SJSA1 (cell line): ENCODE data around the gene GAREM2. TPM values are rescaled to one million over a fixed set of nuclear protein-coding genes. Genes with fewer than 3 reads are reported as not detected.

Experiments
- DNase-seq, 2 experiments: peaks; one replicate each; pipeline ENCODE4 v3.0.0-alpha.2; 2015 to 2020; ENCODE audit warnings: low spot score in 2 of 2, low read depth in 1 of 2
- H3K27ac ChIP-seq: fragments of 250-450 bp; sonication (Bioruptor Pico); 2 replicates; pipeline ENCODE4 v1.5.1; 2020; ENCODE audit warnings: mild to moderate bottlenecking, moderate library complexity
- H3K27me3 ChIP-seq: fragments of 250-450 bp; sonication (Bioruptor Pico); replicated peaks from 2 replicates; pipeline ENCODE4 v1.5.1; 2020; ENCODE audit warnings: mild to moderate bottlenecking, moderate library complexity
- H3K36me3 ChIP-seq: fragments of 250-450 bp; sonication (Bioruptor Pico); 2 replicates; pipeline ENCODE4 v1.5.1; 2020; ENCODE audit warnings: mild to moderate bottlenecking
- H3K4me1 ChIP-seq: fragments of 250-450 bp; sonication (Bioruptor Pico); replicated peaks from 2 replicates; pipeline ENCODE4 v1.6.1; 2021; ENCODE audit warnings: mild to moderate bottlenecking
- H3K4me3 ChIP-seq: fragments of 250-450 bp; sonication (Bioruptor Pico); 2 replicates; pipeline ENCODE4 v1.5.1; 2020; ENCODE audit warnings: mild to moderate bottlenecking
- H3K9me3 ChIP-seq: fragments of 250-450 bp; sonication (Bioruptor Pico); replicated peaks from 2 replicates; pipeline ENCODE4 v1.5.1; 2020; ENCODE audit warnings: mild to moderate bottlenecking
- total RNA-seq: library from RNA; depleted of rRNA; stranded (reverse); fragments of >200 nt; shearing (Covaris generic); gene quantifications from 2 replicates; pipeline ENCODE4 v1.2.3, GENCODE V29; 2014

Gene GAREM2
- total RNA-seq, 1 experiment from 2014 or later: 0.05 TPM

DNA sequence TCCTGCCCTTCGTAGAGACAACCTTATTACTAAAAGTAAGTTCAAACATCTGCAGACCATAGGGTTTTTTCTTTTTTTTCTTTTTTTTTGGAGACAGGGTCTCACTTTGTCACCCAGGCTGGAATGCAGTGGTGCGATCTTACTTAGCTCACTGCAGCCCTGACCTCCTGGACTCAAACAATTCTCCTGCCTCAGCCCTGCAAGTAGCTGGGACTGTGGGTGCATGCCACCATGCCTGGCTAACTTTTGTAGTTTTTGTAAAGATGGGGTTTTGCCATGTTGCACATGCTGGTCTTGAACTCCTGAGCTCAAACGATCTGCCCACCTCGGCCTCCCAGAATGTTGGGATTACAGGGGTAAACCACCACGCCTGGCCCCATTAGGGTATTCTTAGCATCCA lies 39.1 kb downstream of the GAREM2 start:
- no peak for DNase-seq
- Histone ChIP-seq H3K36me3 (peaks cover 85% of the 10 kb centered on the region), H3K9me3 (no peaks in the 10 kb centered on the region), H3K27ac (no peak overlapping the region), H3K4me3 (no peak overlapping the region), H3K27me3 (no peaks in the 10 kb centered on the region), H3K4me1 (no peaks in the 10 kb centered on the region)

GRCh38 chr2:26214759-26215158 lies 41.9 kb downstream of the GAREM2 start:
- no peaks in the 10 kb centered on the region for H3K27me3 ChIP-seq
- H3K9me3 ChIP-seq: no peaks in the 10 kb centered on the region
- no peak overlapping the region for H3K4me3 ChIP-seq
- peaks cover 83% of the 10 kb centered on the region for H3K36me3 ChIP-seq
- H3K4me1 ChIP-seq: no peaks in the 10 kb centered on the region
- H3K27ac ChIP-seq: no peak overlapping the region
- no peak for DNase-seq

GRCh38 chr2:26215833-26216232 lies 42.9 kb downstream of the GAREM2 start:
- H3K4me1 ChIP-seq: no peaks in the 10 kb centered on the region
- no peaks in the 10 kb centered on the region for H3K27me3 ChIP-seq
- peaks cover 83% of the 10 kb centered on the region for H3K36me3 ChIP-seq
- no peak for DNase-seq
- no peak overlapping the region for H3K27ac ChIP-seq
- no peak overlapping the region for H3K4me3 ChIP-seq
- H3K9me3 ChIP-seq: no peaks in the 10 kb centered on the region

DNA sequence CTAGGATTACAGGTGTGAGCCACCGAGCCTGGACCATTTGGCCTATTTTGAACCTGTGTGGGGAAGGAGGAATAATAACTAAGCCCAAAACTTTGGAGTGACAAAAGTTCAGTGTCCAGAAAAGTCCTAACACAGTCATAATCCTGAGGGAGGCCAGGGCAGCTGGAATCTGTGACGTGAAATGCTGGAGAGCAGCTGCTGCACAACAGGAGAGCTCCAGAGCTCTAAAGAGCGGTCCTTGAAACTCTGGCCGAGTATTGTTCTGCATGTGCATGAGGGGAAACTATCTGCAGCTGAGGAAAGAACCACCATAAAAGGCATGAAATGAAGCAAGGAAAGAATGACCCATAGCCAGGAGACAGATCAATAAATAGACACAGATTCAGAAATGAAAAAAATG lies 43.7 kb downstream of the GAREM2 start:
- no peaks in the 10 kb centered on the region for H3K4me1 ChIP-seq
- no peak for DNase-seq
- H3K4me3 ChIP-seq: no peak overlapping the region
- no peak overlapping the region for H3K27ac ChIP-seq
- no peaks in the 10 kb centered on the region for H3K9me3 ChIP-seq
- peaks cover 82% of the 10 kb centered on the region for H3K36me3 ChIP-seq
- no peaks in the 10 kb centered on the region for H3K27me3 ChIP-seq

DNA sequence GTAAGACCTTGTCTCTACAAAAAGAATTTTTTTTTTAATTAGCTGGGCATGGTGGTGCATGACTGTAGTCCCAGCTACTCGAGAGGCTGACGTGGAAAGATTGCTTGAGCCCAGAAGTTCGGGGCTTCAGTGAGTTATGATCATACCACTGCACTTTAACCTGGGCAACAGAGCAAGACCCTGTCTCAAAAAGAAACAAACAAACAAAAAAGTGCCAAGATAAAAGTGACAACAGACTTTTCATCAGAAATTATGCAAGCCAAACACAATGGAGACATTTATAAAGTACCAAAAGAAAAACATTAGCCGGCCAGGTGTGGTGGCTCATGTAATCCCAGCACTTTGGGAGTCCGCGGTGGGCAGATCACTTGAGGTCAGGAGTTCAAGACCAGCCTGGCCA lies 44.8 kb downstream of the GAREM2 start:
- H3K27me3 ChIP-seq: no peaks in the 10 kb centered on the region
- no peak overlapping the region for H3K4me3 ChIP-seq
- H3K36me3 ChIP-seq: peaks cover 81% of the 10 kb centered on the region
- no peak for DNase-seq
- H3K4me1 ChIP-seq: no peaks in the 10 kb centered on the region
- no peak overlapping the region for H3K27ac ChIP-seq
- H3K9me3 ChIP-seq: no peaks in the 10 kb centered on the region

GRCh38 chr2:26223018-26223417 lies 50.1 kb downstream of the GAREM2 start:
- no peak for DNase-seq
- Histone ChIP-seq H3K36me3 (peaks cover 64% of the 10 kb centered on the region), H3K27ac (no peak overlapping the region), H3K4me1 (no peaks in the 10 kb centered on the region), H3K9me3 (no peaks in the 10 kb centered on the region), H3K4me3 (no peak overlapping the region), H3K27me3 (no peaks in the 10 kb centered on the region)

DNA sequence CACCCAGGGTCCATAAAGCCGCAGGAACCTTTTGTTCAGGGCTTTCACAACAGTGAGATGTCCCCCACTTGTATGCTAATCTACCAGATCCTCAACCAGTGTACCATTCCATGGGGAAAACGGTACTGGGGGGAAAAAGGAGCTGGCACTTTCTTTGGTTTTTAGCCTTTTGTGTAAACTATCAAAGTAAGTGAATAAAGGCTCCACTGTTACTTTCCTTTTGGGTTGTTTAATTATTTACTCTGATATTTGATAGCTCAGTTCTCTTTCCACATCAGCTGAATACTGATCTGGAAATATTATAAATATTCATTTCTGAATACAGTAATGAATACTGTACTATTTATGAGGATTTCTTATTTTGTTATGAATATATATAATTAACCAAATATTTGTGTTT lies 51.2 kb downstream of the GAREM2 start:
- Histone ChIP-seq H3K9me3 (no peaks in the 10 kb centered on the region), H3K27ac (no peak overlapping the region), H3K36me3 (peaks cover 74% of the 10 kb centered on the region), H3K4me1 (no peaks in the 10 kb centered on the region), H3K4me3 (no peak overlapping the region), H3K27me3 (no peaks in the 10 kb centered on the region)
- no peak for DNase-seq

GRCh38 chr2:26229595-26229994 lies 56.7 kb downstream of the GAREM2 start:
- Histone ChIP-seq H3K4me1 (no peaks in the 10 kb centered on the region), H3K4me3 (no peak overlapping the region), H3K27me3 (no peaks in the 10 kb centered on the region), H3K9me3 (no peaks in the 10 kb centered on the region), H3K36me3 (peaks cover 72% of the 10 kb centered on the region), H3K27ac (no peak overlapping the region)
- DNase-seq: no peak

DNA sequence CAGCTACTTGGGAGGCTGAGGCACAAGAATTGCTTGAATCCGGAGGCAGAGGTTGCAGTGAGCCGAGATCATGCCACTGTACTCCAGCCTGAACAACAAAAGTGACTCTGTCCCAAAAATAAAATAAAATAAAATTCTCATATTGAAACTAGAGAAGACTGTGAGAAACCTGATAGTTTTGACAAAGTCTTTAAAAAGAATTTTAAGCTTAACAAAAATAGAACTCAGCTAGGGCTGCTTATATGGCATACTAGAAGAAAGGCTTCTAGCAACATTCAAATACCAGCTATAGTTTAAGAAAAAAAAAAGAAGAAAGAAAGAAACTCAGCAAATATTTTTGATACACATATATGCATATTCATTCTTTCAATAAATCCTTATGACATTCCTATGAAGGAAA lies 57.9 kb downstream of the GAREM2 start:
- Histone ChIP-seq H3K27ac (no peak overlapping the region), H3K36me3 (peaks cover 79% of the 10 kb centered on the region), H3K9me3 (no peaks in the 10 kb centered on the region), H3K27me3 (no peaks in the 10 kb centered on the region), H3K4me1 (no peaks in the 10 kb centered on the region), H3K4me3 (no peak overlapping the region)
- no peak for DNase-seq

DNA sequence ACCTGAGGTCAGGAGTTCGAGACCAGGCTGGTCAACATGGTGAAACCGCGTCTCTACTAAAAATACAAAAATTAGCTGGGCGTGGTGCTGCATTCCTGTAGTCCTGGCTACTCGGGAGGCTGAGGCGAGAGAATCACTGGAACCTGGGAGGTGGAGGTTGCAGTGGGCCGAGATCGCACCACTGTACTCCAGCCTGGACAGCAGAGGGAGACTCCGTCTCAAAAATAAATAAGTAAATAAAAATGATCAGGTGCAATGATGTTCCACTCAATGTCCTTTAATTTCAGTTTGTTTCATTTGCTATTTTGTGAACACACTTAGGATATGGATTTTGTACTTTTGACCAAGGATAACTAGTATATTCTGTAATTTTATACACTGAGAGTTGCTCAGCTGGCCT lies 62.2 kb downstream of the GAREM2 start:
- Histone ChIP-seq H3K27me3 (no peaks in the 10 kb centered on the region), H3K27ac (no peak overlapping the region), H3K36me3 (peaks cover 82% of the 10 kb centered on the region), H3K9me3 (no peaks in the 10 kb centered on the region), H3K4me1 (no peaks in the 10 kb centered on the region), H3K4me3 (no peak overlapping the region)
- no peak for DNase-seq

GRCh38 chr2:26237868-26238267 lies 65.0 kb downstream of the GAREM2 start:
- Histone ChIP-seq H3K27me3 (no peaks in the 10 kb centered on the region), H3K4me1 (0 out of 2 replicates have a peak, but pooled peaks cover 4% of the 10 kb centered on the region), H3K27ac (no peak overlapping the region), H3K4me3 (no peak overlapping the region), H3K36me3 (peaks cover 63% of the 10 kb centered on the region), H3K9me3 (no peaks in the 10 kb centered on the region)
- no peak for DNase-seq

GRCh38 chr2:26238311-26238958 lies 65.5 kb downstream of the GAREM2 start:
- Histone ChIP-seq H3K4me3 (no peak overlapping the region), H3K27ac (no peak overlapping the region), H3K4me1 (0 out of 2 replicates have a peak, but pooled peaks cover 8% of the 10 kb centered on the region), H3K9me3 (no peaks in the 10 kb centered on the region), H3K36me3 (peaks cover 57% of the 10 kb centered on the region), H3K27me3 (no peaks in the 10 kb centered on the region)
- no peak for DNase-seq
